ENCODE data around the gene TAB2. TPM values are rescaled to one million over a fixed set of nuclear protein-coding genes. Genes with fewer than 3 reads are reported as not detected.

The TAB2 gene
- total and polyA plus RNA-seq, 2 experiments from 2014 or later: 14.2 to 51.9 TPM

DNA sequence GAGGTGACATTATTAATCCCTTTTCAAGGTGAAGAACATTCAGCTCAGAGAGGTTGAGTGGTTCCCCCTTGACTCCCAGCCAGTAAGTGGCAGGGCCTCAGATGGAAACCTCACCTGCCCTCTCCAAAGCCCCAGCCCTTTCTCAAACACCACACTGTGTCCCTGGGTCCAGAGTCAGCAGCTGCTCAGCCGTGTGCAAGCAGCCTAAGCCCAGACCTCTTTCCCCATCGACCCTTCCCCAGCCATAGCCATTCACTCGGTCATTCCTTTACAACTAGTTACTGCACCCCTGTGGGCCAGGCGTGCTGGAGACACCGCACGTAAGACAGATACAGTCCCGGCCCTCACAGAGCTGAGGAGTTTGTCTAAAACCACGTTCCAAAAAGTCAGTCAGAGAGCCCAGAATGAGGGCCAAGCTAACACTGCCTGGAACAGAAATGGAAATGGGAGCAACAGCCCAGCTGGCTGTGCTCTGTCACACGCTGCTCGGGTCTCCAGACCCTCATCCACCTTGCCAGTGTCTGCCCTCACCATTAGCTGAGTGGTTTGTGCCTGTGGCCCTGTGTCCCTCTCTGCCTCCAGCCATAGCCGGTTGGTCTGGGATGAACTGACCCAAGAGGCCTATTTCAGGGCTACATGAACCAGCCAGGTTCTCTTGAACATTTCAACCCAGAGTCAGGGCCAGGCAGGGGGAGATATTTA lies 137.7 kb downstream of the TAB2 start:
- H2AFZ ChIP-seq: no peak overlapping the region
- 88% methylated on average over 11 of the region's 11 CpGs for WGBS (ENCODE audit: low lambda C conversion rate, missing lambda C conversion rate)
- H3K27ac ChIP-seq: no peak overlapping the region

DNA sequence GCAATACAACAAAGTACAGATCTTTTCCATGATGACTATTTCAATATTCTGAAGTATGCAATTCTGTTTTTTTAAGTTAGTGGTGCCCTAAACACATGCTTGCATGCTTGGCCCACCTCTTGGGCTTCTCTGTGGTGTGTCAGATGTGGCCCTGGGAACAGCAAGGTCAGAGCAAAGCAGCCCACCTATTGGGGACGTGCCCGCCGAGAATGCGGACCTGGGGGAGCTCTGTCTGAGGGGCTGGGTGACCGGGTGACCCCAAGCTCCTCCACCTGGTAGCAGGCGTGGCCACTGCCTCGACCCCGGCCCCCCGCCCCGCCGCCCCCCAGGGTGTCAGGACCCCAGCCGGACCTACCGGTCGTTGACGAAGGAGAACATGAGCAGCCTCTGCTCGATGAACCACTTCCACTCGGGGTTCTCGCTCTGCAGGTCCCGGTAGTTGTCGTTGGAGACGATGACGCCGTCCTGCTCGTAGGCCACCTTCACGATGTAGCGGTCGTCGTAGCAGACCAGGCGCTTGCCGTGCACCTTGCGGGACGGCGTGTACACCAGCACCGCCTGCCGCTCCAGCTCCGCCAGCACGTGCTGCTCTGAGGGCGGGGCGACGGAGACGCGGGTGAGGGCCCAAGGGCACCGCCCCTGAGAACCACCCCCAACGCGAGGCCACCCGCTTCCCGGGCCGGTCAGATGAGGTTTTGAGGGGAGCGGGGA lies 139.0 kb downstream of the TAB2 start:
- Histone ChIP-seq H3K9me2 (replicated peaks; ENCODE audit: insufficient read depth) (no peaks in the 10 kb centered on the region), H3K36me3 (replicated peaks; ENCODE audit: insufficient read depth, low read depth) (no peaks in the 10 kb centered on the region), H3K79me2 (no peaks in the 10 kb centered on the region), H3K9me3 (ENCODE audit: low read depth) (no peaks in the 10 kb centered on the region), H3K4me1 (ENCODE audit: insufficient read depth) (peaks cover 19% of the 10 kb centered on the region), H3K4me2 (no peak overlapping the region), H2AFZ (no peak overlapping the region), H3K27ac (no peak overlapping the region), H3K27me3 (no peaks in the 10 kb centered on the region), H3K4me3 (no peak overlapping the region), H4K20me1 (ENCODE audit: insufficient read depth, poor library complexity, severe bottlenecking) (no peaks in the 10 kb centered on the region)
- TF ChIP-seq EZH2 (IDR thresholded peaks at IDR 0.05; ENCODE audit: borderline replicate concordance) (no peak), EZH2phosphoT487 (IDR thresholded peaks at IDR 0.05; ENCODE audit: low read depth, severe bottlenecking, unreplicated experiment) (no peak)
- TF ChIP-seq, protein P1, sequence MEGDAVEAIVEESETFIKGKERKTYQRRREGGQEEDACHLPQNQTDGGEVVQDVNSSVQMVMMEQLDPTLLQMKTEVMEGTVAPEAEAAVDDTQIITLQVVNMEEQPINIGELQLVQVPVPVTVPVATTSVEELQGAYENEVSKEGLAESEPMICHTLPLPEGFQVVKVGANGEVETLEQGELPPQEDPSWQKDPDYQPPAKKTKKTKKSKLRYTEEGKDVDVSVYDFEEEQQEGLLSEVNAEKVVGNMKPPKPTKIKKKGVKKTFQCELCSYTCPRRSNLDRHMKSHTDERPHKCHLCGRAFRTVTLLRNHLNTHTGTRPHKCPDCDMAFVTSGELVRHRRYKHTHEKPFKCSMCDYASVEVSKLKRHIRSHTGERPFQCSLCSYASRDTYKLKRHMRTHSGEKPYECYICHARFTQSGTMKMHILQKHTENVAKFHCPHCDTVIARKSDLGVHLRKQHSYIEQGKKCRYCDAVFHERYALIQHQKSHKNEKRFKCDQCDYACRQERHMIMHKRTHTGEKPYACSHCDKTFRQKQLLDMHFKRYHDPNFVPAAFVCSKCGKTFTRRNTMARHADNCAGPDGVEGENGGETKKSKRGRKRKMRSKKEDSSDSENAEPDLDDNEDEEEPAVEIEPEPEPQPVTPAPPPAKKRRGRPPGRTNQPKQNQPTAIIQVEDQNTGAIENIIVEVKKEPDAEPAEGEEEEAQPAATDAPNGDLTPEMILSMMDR (IDR thresholded peaks at IDR 0.05; ENCODE audit: poor library complexity): no peak
- 95% methylated on average over 44 of the region's 49 CpGs for whole genome bisulfite sequencing (ENCODE audit: low lambda C conversion rate, missing lambda C conversion rate)
- DNase-seq (ENCODE audit: low spot score): no peak

More for the DNA sequence above, 137.7 kb downstream of the TAB2 start:
- Histone ChIP-seq H3K27me3 (no peaks in the 10 kb centered on the region), H3K36me3 (replicated peaks; ENCODE audit: insufficient read depth, low read depth) (no peaks in the 10 kb centered on the region), H3K9me2 (replicated peaks; ENCODE audit: insufficient read depth) (no peaks in the 10 kb centered on the region), H3K4me2 (no peak overlapping the region), H4K20me1 (ENCODE audit: insufficient read depth, poor library complexity, severe bottlenecking) (no peaks in the 10 kb centered on the region), H3K4me3 (no peak overlapping the region), H3K9me3 (ENCODE audit: low read depth) (no peaks in the 10 kb centered on the region), H3K4me1 (ENCODE audit: insufficient read depth) (peaks cover 27% of the 10 kb centered on the region), H3K79me2 (no peaks in the 10 kb centered on the region)
- no peak for DNase-seq (ENCODE audit: low spot score)
- TF ChIP-seq, protein P1 (IDR thresholded peaks at IDR 0.05; ENCODE audit: poor library complexity): no peak
- TF ChIP-seq EZH2phosphoT487 (IDR thresholded peaks at IDR 0.05; ENCODE audit: low read depth, severe bottlenecking, unreplicated experiment) (no peak), EZH2 (IDR thresholded peaks at IDR 0.05; ENCODE audit: borderline replicate concordance) (no peak)

DNA sequence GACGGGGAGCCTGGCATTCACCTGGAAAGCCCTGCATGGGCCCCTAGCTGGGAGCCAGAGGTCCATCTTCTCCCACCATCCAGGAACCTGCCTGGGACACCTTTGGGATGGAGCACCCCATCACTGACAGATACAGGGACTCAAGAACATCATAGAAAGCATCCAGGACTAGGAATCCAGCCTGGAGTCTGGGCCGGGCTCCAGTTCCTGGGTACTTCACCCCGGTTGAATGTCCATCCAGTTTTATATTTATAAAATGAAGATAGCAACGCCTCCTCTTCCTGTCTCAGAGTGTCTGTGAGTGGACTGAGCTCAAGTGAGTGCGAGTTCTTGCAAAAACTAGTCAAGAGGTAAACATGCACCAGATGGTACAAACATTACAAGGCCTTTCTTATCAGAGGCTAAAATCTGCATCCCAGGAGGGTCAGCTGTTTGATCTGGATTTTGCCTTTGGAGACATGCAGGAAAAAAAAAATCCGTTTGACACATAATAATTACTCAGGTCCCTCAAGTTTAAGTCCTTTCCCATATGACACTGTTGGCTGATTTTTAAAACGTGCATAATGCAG lies 139.9 kb downstream of the TAB2 start:
- H3K27ac ChIP-seq: no peak overlapping the region
- H4K20me1 ChIP-seq (ENCODE audit: insufficient read depth, poor library complexity, severe bottlenecking): no peaks in the 10 kb centered on the region
- 72% methylated on average over 7 of the region's 7 CpGs for WGBS (ENCODE audit: low lambda C conversion rate, missing lambda C conversion rate)
- no peaks in the 10 kb centered on the region for H3K27me3 ChIP-seq
- H3K36me3 ChIP-seq (replicated peaks; ENCODE audit: insufficient read depth, low read depth): no peaks in the 10 kb centered on the region
- H3K9me2 ChIP-seq (replicated peaks; ENCODE audit: insufficient read depth): no peaks in the 10 kb centered on the region
- H3K4me2 ChIP-seq: no peak overlapping the region
- no peak overlapping the region for H2AFZ ChIP-seq
- H3K9me3 ChIP-seq (ENCODE audit: low read depth): no peaks in the 10 kb centered on the region
- no peaks in the 10 kb centered on the region for H3K79me2 ChIP-seq
- no peak overlapping the region for H3K4me3 ChIP-seq
- DNase-seq (ENCODE audit: low spot score): no peak
- H3K4me1 ChIP-seq (ENCODE audit: insufficient read depth): peaks cover 14% of the 10 kb centered on the region
- TF ChIP-seq EZH2phosphoT487 (IDR thresholded peaks at IDR 0.05; ENCODE audit: low read depth, severe bottlenecking, unreplicated experiment) (no peak), EZH2 (IDR thresholded peaks at IDR 0.05; ENCODE audit: borderline replicate concordance) (no peak)
- TF ChIP-seq, protein P1 (IDR thresholded peaks at IDR 0.05; ENCODE audit: poor library complexity): no peak
